ENCODE results near the gene RPS6KC1.

The RPS6KC1 gene

DNA sequence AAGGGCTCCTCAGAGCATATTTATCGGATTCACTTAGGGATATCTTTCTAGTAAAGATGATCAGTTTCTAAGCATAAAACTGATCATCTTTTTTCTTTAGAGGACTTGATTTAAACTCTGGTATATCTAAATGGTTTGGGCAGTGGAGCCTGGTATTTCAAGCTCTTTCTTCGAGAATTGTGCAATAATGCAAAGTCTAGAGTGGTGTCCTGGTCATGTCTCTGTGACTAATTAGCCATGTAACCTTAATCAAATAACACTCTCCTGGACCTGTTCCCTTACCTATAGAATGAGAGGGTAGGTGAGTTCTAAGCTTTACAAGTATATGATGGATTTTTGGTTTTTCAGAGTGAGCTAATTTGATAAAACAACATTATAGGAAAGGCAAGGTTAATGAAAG, 225.2 kb downstream of the RPS6KC1 start:
- TF ChIP-seq, protein P1, sequence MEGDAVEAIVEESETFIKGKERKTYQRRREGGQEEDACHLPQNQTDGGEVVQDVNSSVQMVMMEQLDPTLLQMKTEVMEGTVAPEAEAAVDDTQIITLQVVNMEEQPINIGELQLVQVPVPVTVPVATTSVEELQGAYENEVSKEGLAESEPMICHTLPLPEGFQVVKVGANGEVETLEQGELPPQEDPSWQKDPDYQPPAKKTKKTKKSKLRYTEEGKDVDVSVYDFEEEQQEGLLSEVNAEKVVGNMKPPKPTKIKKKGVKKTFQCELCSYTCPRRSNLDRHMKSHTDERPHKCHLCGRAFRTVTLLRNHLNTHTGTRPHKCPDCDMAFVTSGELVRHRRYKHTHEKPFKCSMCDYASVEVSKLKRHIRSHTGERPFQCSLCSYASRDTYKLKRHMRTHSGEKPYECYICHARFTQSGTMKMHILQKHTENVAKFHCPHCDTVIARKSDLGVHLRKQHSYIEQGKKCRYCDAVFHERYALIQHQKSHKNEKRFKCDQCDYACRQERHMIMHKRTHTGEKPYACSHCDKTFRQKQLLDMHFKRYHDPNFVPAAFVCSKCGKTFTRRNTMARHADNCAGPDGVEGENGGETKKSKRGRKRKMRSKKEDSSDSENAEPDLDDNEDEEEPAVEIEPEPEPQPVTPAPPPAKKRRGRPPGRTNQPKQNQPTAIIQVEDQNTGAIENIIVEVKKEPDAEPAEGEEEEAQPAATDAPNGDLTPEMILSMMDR (IDR thresholded peaks at IDR 0.05; ENCODE audit: low read depth, low read length, missing control alignments) = no peak
- H3K4me3 ChIP-seq (replicated peaks; ENCODE audit: low read depth, low read length) = no peak overlapping the region
- DNase-seq (ENCODE audit: extremely low read depth, low read depth) = no peak

DNA sequence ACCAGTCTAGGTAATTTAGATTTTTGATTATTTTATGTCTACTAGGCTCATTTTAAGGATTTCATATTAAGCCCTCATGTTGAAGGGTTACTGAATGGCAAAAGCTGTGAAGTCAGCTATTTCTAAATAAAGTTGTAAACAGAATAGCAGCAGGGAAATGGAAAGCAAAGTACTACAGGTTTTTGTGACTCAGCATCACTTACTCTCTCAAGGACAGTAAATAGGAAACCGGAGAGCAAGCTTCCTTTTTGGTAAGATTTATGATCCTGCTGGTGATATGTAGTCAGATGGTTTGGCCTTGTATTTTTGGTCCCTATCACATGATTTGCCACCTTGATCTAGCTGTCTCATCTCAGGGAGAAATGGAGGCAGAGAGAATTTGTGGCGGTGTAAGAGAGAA, 226.0 kb downstream of the RPS6KC1 start:
- no peak for DNase-seq (ENCODE audit: extremely low read depth, low read depth)
- no peak overlapping the region for H3K4me3 ChIP-seq (replicated peaks; ENCODE audit: low read depth, low read length)
- TF ChIP-seq, protein P1 (IDR thresholded peaks at IDR 0.05; ENCODE audit: low read depth, low read length, missing control alignments) = no peak

DNA sequence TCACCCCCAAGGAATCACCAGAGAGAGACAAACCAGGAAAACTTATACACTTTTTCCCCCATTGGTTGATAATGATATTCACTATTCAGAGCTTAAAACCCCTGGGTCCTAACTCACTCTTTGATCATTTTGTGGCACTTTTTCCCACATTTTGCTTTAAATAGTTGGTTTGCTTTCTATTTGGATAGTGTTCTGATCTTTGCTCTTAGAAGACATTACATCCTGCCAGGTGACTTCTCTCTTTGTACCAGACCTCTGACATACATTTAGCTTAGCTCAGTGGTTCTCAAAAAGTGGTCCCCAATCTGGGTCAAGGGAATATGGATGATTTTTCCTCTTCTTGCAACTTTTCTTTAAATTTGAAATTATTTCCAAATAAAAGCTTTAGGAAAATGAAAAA, 228.4 kb downstream of the RPS6KC1 start:
- no peak overlapping the region for H3K4me3 ChIP-seq (replicated peaks; ENCODE audit: low read depth, low read length)
- TF ChIP-seq, protein P1 (IDR thresholded peaks at IDR 0.05; ENCODE audit: low read depth, low read length, missing control alignments) = no peak
- DNase-seq (ENCODE audit: extremely low read depth, low read depth) = no peak

DNA sequence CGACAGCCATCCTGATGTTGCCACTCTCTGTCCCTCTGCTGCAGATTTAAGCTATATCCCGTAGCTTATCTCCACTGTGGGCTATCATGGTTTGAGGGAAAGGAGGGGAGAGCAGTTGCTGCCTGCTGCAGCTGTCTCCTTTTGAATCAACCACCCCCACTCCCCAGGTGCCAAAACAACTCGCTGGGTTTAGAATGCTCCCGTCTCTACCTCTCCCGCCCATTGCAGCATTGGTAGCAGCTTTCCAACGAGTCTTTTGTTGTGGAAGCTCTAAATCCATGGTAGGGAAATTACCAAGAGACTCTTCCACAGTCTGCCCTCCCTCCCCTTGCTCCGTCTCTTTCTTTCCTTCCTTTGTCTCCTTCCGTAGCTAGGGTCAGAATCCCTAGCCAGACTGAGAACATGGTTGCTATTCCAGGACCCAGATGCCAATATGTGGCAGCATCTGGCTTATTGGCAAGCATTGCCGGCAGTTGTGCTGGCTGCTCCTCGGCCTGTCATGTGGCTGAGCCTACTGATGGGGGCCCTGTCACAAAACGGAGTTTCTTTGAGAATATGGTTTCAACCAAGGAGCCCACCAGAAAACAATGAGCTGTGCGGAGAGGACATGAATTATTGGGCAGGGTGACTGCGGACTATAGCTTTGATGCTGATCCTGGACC, 230.7 kb downstream of the RPS6KC1 start:
- H3K4me3 ChIP-seq (replicated peaks; ENCODE audit: low read depth, low read length) = no peak overlapping the region
- TF ChIP-seq, protein P1 (IDR thresholded peaks at IDR 0.05; ENCODE audit: low read depth, low read length, missing control alignments) = no peak
- no peak for DNase-seq (ENCODE audit: extremely low read depth, low read depth)

DNA sequence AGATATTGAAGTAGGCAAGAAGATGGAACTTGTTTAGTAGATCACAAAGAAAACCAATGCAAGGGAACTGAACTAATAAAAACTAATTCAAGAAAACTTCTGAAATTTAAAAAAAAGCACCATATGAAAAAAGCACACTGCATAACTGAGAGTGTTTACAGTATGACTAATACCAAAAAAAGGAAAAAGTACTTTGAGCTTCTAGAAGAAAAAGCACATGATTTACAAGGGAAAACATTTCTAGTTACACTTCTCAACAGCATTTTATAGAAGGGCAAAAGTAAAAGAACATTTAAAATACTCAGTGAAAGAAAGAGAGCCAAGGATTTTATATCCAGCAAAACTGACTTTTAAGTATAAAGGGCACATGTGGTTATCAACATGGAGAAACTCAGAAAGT, 233.6 kb downstream of the RPS6KC1 start:
- TF ChIP-seq, protein P1 (IDR thresholded peaks at IDR 0.05; ENCODE audit: low read depth, low read length, missing control alignments) = no peak

DNA sequence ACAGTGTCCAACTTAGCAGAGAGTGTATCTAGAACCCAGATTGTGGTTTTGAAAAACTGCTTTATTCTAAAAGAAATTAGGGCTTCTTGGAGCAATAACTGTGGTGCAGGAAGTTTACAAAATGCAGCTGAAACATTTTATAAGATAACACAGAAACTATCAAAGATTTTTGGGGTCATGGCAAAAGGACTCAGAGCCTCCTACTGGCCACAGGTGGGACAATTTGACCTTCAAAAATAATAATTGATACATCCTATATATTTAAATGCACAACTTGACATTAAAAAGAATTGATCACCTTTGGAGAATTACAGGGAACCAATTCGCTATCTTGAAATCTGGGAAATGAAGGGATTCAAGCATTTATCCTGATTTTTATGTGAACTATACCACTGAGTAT, 235.2 kb downstream of the RPS6KC1 start:
- H3K4me3 ChIP-seq (replicated peaks; ENCODE audit: low read depth, low read length) = no peak overlapping the region
- TF ChIP-seq, protein P1 (IDR thresholded peaks at IDR 0.05; ENCODE audit: low read depth, low read length, missing control alignments) = peak; percentile 13
- DNase-seq (ENCODE audit: extremely low read depth, low read depth) = no peak

More for the DNA sequence above, 233.6 kb downstream of the RPS6KC1 start:
- DNase-seq (ENCODE audit: extremely low read depth, low read depth) = no peak
- no peak overlapping the region for H3K4me3 ChIP-seq (replicated peaks; ENCODE audit: low read depth, low read length)

DNA sequence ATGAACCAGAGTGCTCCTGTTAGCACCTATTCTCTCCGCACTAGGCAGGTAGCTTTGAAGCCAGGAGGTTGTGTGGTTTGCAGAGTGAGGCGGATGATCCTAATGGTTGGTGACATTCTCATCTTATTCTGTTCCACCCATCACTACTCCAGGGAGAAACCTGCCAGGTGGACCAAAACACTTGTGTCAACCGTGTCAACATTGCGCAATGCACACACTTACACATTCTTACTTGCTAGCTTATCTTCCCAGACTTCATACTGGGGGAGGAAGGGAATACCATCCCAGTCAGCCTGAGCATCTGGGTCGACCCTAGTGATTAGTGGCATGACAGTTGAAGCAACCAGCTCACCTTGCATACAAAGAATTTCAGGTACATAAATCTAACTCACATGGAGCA, 236.9 kb downstream of the RPS6KC1 start:
- TF ChIP-seq, protein P1 (IDR thresholded peaks at IDR 0.05; ENCODE audit: low read depth, low read length, missing control alignments) = no peak
- no peak for DNase-seq (ENCODE audit: extremely low read depth, low read depth)
- no peak overlapping the region for H3K4me3 ChIP-seq (replicated peaks; ENCODE audit: low read depth, low read length)

Measured in HFF-Myc (cell line).